ENCODE measurements around the gene SSBP3.
A peak's percentile ranks its signal among the peaks of the same experiment; 100 is the strongest.

The SSBP3 gene

DNA sequence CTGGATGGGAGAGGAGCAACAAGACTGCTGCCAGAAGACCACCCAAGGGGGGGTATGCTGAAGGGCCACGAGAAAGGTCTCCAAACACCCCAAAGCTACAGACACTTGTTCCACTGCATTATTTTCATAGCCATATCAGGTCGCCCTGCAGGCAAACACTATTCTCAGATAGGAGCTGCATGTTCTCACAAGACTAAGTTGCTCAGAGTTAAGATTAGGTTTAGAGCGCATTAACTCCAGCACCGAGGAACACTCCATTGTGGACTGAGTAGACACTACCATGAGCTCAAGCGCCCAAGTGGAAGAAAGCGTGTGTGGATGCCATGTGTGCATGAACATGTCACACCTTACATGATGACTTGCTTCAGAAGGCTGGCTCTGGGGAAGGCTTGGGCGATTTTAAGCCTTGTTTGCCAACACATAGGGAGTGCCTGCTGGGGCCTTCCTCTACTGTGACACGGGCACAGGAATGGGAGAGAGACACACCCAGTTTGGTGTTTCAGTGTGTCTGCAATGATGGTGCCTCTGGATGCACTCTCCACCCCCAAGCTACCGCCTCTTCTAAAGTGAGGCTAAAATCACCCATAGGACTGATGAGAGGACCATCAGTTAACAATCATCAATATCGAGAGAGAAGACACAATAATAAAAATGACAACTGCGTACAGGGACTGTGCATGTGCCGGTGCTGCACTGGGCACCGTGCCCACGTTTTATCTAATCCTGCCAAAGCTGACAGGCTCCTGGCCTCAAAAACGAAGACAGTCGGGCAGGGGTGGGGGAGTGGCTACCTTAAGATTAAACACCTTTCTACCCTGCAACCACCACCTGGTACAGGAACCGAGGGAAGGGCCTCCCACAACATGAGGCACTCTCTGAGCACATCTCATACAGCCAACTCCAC, 34.9 kb downstream of the SSBP3 start:
- DNase-seq = peak; percentile 22

DNA sequence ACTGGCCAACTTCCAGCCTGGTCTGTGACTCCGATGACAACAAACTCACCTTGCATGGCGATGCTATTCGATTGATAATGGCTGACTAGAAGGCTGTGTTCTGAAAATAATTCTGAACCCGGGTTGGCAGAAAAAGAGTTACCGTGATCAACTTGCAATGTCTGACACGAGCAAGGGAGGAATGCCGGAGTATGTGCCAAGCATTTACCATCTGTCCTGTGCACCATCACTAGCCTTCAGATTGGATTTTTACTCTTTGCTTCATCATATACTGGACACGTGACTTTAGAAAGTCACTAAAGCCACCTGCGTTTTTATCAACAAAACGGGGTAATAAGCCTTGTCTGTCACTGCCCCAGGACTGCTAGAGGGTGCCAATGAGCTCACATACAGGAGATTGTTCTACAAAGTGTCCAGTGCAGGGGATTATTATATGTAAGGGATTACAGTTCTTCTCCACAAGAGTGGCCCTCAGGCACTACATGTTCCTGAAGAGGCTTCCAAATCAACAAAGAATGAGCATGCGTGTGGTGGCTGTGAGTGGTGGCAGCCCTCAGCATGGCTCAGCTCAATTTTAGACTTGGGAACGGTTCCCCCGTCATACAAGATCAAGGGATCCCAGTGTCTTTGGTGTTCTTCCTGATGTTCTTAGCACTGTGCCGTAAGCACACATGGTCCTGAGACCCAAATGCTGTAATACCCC, 35.8 kb downstream of the SSBP3 start:
- DNase-seq = no peak

DNA sequence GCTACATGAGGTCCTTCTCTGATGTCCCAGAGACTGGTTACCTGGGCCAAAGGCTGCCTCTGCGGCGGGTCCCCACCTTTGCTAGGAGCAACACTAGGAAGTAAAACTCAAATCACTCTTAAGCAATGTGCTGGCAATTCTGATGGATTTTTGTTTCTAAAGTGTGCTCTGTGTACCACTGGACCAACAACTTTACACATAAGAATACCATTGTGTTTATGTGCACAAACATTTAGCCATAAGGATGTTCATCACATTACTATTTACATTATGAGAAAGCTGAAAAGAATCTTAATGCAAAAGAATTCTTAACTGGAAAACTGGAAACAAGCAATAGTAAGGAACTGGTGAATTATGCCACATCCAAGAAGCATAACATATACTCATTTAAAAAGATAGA, 38.6 kb downstream of the SSBP3 start:
- DNase-seq = no peak

DNA sequence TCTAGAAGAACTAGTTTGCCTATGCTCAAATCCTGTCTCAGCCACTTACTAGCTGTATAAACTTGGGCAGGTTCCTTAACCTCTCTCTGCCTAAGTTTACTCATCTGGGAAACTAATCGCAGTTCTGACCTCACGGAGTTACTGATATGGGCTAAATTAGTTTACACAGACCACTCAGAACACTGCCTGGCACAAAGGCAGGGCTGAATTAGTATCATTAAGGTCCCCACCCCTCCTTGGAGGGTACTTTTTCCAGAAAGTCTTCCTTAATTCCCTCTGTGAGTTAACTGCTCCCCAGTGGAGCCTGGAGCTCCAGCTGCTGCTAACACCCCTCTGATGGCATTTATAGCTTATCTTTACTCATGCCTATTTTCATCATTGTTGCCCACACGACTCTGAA, 40.3 kb downstream of the SSBP3 start:
- DNase-seq = no peak

DNA sequence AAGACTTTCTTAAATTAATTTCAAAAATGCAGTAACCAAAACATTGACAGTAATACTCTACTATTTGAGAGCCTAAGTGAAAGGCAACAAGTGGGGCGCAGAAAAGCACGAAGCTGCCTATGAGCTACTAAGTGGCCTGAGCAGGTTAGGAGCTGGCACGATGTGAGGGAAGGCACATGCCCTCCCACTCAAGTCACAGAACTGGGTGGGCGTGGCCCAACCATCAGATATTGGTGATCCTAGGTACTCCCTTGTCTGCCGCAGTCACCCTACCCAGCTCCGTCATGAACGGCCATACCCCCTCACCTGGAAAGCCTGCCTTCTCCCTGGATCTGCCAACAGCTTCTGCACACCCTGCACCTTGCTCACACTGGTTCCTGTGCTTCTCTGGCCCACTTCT, 40.8 kb downstream of the SSBP3 start:
- DNase-seq = no peak

DNA sequence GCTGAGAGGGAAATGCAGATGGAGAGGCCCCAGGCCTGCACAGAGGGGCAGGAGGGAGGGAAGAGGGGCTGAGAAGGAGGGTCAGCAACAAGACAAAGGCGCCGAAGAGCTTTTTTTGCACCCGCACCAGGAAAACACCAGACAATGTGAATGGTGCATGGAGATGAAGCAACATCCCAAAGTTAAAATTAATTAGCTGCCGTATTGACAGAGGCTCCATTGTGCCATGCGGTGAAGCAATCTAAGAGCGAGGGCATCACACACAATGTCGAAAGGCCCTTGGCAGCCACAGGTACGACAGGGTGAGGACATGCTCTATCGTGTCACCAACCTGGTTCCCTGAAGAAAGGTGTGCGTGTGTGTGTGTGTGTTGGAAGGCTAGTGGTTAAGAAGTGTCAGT, 41.2 kb downstream of the SSBP3 start:
- DNase-seq = no peak

DNA sequence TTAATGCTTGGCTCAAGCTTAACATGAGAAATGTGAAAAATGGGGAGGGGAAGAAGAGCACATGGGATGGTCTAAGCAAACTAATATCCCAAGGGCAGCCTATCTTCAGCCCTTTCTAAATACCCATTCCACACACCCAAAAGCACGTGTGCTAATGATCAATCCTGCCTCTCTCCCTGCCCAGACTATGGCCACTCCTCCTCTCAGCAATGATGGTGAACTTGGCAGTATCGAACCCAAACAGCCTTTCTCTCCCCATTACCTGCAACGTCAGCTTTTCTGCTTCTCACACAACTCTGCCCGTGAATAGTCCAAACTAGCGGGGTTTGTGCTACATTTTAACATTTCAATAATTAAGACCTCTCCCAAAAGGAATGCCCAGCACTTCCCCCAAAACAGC, 41.6 kb downstream of the SSBP3 start:
- no peak for DNase-seq

DNA sequence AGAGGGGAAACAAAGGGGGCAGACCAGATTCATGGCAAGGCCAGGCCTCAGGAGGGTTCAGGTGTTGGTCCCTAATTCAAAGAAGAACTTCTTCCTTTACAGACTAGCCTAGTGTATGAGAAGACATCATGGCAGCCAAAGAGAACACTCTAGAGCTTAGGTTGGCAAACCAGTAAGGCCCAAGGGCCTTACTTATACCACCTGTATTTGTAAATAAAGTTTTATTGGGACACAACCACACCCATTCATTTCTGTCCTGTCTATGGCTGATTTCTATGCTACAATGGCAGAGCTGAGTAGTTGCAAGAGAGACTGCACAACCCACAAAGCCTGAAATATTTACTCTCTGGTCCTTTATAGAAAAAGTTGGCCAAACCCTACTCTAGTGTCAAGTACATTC, 42.3 kb downstream of the SSBP3 start:
- no peak for DNase-seq

DNA sequence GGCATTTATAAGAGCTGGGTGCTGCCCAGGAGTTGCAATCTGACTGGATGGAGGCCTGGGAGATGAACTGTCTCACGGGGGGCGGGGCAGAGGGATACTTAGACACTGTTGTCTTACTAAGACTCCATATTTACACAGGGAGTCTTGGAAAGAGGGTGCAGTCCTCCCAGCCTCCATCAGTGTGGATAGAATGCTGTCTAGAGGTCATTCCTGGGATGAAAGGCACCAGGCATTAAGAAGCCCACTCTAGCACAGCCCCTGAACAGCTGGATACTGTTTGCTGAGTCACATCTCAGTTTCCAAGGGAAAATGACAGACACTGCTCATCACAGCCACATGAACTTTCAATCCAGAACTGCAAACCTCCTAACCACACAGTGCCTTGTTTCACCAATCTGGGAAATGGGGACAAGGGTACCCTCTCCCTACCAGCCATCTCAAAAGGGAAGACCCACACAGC, 43.3 kb downstream of the SSBP3 start:
- DNase-seq = peak; percentile 33

DNA sequence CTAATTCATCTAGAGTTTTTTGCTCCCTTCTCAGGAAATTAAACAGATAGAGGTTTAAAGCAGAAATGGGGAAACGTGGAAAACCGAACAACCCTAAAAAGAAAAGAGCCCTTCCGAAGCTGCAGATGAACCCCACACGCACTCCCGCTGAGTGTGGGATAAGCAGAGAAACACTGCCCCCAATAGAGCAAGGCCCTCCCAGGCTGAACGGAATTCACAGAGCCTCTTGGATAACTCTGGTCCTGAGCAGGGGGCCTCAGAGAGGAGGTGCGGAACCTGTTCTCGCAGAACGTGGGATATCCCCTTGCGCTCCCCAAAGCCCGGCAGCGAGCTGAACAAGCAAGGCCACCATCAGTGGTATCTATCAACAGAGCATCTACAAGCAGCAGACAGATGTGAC, 44.9 kb downstream of the SSBP3 start:
- DNase-seq = no peak

DNA sequence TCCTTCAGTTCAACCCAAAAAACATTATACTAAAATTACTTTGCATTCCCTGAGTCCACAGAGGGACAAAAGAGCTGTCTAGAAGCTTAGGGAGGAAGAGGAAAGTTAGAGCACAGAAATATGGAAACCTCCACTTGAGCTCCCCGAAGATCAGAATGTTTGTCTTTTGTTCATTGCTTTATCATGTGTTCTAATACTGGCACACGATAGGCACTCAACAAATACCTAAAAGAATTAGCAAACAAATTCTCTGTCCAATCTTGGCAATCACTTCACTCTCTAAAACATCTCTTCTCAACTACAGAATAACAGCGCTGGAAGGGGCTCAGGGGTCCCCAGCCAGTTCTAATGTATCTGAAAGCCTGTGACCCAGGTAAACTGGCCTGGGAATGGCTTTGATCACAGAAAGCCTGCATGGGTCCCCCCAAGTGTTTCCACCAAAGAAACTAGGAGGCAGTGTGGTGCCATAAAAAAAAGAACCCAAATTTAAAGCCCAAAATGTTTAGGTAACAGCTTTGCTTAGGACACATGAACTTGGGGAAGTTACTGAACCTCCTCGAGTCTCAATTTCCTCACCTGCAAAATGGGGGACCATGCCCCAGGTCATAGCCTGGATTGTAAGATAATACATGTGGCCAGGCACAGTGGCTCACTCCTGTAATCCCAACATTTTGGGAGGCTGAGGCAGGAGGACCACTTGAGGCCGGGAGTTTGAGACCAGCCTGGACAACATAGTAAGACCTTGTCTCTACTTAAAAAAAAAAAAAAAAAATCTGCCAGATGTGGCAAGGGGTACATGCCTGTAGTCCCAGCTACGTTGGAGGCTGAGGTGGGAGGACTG, 45.8 kb downstream of the SSBP3 start:
- no peak for DNase-seq

DNA sequence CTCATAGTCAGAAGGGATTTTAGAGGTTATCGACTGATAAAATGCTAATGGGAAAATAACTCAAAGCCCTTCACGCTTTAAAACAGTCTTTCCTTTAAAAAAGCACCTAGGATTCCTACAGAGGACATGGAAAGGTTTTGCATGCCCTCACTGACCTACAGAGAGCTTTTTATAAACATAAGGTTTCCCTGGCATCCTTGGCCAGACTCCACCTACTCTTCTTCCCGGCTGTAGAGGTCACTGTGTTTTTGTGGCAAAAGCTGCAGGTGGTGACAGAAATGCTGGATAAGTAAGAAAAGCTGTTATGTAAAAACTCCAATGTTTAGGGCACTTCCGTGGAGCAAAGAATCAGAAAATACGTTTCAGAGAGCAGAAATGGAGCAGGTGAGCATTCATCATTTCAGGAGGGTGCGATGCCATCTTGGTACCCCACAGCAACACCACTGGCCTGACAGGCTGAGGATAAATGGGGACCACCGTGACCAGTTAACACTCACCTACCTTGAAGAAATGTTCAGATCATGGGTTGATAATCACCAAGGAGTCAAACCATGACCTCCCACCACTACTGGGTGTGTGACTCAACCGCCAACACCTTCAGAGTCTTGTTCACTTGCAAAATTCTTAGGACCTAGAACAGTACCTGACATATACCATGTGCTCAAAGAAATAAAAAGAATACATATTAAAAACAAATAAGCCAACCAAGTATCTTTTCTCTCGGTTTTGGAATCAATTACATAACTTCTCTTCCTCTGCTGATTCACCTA, 46.6 kb downstream of the SSBP3 start:
- no peak for DNase-seq

DNA sequence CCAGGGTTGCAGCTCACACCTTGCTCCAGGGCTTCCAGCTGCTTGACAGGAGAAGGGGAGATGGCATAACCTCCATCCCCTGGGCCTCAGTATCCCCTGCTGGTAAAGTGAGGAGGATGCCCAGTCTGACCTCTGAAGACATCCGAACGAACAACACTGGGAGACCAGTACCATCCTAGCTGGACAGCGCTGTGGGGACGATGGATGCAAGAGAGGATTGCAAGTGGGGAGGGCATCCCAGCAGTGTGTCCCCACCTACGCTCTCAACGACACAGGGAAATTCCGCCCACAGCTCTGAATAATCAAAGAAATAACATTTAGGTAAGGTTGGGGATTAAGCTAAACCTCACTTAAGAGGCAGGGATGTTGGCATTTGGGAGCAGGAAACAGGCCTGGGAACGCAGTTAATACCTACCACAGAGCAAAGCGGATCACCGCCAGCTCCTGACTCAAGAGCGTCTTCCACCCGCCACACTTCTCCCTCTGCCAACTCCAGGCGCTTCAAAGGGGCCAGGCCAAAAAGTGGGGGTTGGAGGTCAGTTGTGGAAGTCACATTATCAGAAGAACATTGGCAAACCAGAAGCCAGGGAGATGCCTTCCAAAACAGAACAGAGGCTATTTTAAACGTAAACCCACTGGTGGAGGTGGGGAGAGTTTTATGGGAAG, 47.6 kb downstream of the SSBP3 start:
- DNase-seq = no peak

DNA sequence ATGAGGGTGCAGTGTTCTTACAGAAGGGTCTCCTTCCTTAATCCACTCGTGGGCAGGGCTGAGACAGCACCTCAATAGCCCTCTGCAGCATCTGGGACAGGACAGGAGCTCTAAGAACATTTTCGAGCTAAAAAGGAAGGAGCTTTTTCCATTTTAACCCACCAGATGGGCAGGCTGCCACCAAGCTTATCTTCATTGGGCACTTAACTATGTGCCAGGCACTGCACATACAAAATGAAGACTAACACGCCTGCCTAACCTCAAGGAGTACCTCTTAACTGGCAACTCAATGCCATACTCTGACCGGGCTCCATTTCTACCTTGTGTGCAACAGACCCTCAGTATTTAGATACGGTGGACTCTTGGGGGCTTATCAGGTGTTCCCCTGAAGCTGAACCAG, 48.2 kb downstream of the SSBP3 start:
- no peak for DNase-seq

DNA sequence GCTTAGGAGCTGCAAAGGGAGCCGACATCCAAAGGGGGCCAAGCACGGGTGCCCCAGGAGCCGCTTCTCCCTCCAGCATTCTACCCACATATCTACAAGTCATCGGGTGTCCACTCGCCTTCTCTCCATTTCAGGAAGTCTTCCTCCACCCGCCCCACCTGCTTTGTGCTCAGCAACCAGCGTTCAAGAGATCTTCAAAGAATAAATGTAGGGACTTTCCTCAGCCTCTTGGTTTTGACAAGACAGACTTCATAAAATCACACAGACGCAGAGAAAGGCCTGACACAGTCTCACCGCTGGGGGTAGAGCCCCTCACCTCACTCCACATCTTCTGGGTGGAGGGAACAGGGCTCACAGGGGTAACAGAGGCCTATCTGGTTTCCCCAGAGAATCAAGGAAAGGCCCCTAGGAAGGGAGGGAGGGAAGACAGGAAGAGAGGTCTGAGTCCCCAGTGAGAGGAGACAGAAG, 49.5 kb downstream of the SSBP3 start:
- peak; percentile 92 for DNase-seq

DNA sequence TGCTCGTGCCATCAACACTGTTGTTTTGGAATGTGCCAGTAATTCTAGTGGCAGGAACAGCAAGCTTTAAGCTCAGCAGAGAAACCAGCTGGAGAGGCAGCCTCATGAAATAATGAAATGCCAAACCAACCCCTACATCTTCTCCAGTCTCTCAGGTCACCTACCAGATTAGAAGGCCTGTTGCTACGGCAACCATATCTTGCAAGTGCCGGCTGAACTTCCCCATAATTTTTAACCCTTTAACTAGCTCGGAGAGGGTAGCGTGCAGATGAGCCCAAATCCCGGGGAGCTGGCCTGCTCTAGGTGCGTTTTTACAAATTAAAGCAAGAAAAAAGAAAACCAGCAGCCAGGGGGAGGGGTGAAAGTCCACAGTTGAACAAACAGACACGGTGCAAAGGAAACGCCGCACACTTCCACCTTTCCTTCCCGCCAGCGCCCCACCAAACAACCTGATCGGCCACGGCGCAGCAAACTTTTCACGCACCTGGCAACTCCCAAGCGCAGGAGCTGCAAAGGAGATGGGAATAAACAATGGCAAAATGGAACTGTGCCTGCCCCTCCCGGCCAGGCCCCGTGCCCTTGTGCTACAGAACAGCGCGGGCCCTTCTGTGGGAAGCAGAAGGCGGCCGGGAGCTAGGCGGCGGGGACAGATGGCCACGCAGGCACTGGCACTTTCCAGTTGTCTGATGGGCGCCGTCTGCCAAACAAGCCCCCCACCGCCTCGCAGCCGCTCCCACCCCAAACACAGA, 50.1 kb downstream of the SSBP3 start:
- peak; percentile 92 for DNase-seq

DNA sequence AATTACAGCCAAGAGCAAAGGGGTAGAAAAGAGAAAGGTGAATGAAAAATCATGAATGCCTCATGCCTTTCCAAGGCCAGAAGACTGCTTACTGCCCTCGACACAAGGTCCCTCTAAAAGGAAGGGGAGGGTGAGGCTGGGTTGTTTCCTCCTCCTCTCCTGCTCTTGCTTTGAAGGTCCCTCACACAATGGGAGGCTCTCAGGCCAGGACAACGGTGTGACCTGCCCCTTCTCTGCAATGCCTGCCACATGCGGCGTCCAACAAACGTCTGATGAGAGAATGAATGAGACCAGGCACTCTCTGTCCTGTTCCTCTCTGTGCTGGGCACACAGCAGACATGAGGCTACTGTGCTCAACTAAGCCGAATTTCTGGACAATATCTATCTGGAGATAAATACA, 51.3 kb downstream of the SSBP3 start:
- no peak for DNase-seq

DNA sequence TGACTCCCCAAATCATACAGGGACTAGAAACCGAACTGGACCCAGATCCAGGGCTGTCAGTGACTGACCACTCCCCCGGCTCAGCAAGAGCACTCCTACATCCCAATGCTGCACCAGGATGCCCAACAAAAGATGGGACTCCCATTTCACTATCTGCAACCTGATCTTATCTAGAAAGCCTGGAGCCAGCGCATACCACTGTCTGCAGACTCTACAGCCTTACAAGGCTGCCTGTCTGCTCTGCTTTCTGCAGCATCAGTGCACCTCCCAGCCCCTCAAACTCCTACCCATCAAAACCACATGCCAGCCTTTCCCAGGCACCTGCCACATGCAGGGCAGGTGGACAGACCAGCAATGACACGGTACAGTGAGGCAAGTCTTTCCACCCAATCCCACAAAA, 52.2 kb downstream of the SSBP3 start:
- DNase-seq = peak; percentile 26

DNA sequence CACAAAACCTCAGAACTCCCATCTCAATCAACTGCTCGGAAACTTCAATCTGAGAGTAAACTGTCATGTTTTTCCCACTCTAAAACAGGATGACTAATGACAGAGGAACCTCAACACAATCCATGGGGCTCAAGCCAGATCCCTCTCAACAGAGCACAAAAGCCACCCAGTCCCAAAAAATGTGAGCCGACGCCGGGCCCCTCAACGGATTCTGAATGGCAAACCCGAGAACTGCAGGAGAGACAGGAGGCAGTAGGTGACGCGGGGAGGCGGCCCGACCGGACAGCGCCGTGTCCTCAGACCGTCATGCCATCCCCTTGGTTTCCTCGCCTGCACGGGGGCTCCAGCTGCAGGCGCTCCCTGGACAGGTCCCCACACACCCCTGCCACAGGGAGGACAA, 53.4 kb downstream of the SSBP3 start:
- no peak for DNase-seq

DNA sequence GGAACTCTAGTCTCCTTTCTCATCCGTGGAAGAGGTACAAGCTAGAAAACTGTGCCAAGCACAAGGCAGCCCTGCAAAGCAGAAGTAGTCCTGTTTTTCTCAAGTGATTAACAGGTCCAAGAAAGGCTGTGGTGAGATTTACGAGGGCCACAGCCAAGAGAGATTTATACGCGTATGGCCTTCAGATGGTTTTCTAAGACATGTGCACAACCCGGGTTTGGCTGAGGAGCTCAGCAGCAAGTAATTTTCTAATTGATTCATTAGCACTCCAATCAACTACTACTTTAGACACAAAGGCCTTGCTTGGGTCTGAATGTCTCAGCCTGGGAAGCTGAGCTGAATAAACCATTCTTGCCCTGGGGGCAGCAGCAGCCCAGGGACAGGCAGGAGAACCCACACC, 55.8 kb downstream of the SSBP3 start:
- DNase-seq = no peak

DNA sequence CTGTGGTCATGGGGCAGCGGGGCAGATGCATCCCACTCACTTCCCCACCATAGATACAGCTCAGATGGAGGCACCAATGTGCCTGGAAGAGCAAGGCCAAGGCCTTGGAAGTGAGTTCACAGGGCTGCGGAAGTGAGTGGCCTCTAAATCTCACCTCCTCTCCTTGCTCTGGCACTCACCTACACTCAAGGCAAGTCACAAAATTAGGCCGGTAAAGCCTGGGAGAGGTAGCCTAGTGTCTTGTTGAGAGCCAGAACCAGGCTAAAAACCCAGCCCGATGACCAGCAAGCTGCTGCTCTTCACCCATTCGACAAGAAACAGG, 57.5 kb downstream of the SSBP3 start:
- no peak for DNase-seq

Measured in NCI-H2171 treated with DMSO at 0.1 percent for 48 hours (cell line).